Measurements from ENCODE around the gene HLA-E. TPM values are rescaled to one million over a fixed set of nuclear protein-coding genes. Genes with fewer than 3 reads are reported as not detected.

HLA-E gene
- total RNA-seq, 1 donor from 2014 or later = 94.9 TPM

- peaks cover 3% of the 10 kb centered on the region for H3K4me1 ChIP-seq (ENCODE audit: insufficient read depth, low read length)
- no peak for FAIRE-seq
- H3K27ac Mint-ChIP-seq (ENCODE audit: unreplicated experiment) = no peak overlapping the region
- H3K27ac ChIP-seq (ENCODE audit: low read depth, low read length) = no peak overlapping the region
- no peaks in the 10 kb centered on the region for H3K36me3 ChIP-seq (ENCODE audit: insufficient read depth, low read length)
- peaks cover 82% of the 10 kb centered on the region for H3K27me3 ChIP-seq (ENCODE audit: insufficient read depth, low read length)
- no peaks in the 10 kb centered on the region for H4K20me1 ChIP-seq (ENCODE audit: insufficient read depth, low read length)
- H3K4me1 Mint-ChIP-seq (ENCODE audit: low read depth, unreplicated experiment) = peaks cover 2% of the 10 kb centered on the region
- H2AFZ ChIP-seq (ENCODE audit: low read depth, low read length) = no peak overlapping the region
- no peak overlapping the region for H3K4me3 ChIP-seq (ENCODE audit: insufficient read depth, low read depth, low read length)
- no peaks in the 10 kb centered on the region for H3K9me3 Mint-ChIP-seq (ENCODE audit: unreplicated experiment)
- H3K9ac ChIP-seq (ENCODE audit: low read length) = no peak overlapping the region
- DNase-seq (ENCODE audit: low read depth) = peak; percentile 8
- no peak for TF ChIP-seq EZH2 (IDR thresholded peaks at IDR 0.05; ENCODE audit: insufficient read depth, low read length)
- H3K79me2 ChIP-seq (ENCODE audit: insufficient read depth, low read length) = no peaks in the 10 kb centered on the region
- peaks cover 73% of the 10 kb centered on the region for H3K27me3 Mint-ChIP-seq (ENCODE audit: low read depth, unreplicated experiment)
- no peak overlapping the region for H3K4me3 Mint-ChIP-seq (ENCODE audit: unreplicated experiment)
- no peaks in the 10 kb centered on the region for H3K9me3 ChIP-seq (ENCODE audit: insufficient read depth, low read depth, low read length)
- H3K36me3 Mint-ChIP-seq (ENCODE audit: low read depth, unreplicated experiment) = no peaks in the 10 kb centered on the region
- peak overlapping the region; percentile 46 for H3K4me2 ChIP-seq (ENCODE audit: low read length)
These were observed 45.5 kb upstream of the HLA-E start for GRCh38 chr6:30443657-30444450.

GRCh38 chr6:30444451-30444742 is 44.9 kb upstream of the HLA-E start:
- peaks cover 82% of the 10 kb centered on the region for H3K27me3 ChIP-seq (ENCODE audit: insufficient read depth, low read length)
- H3K27ac Mint-ChIP-seq (ENCODE audit: unreplicated experiment) = no peak overlapping the region
- TF ChIP-seq EZH2 (IDR thresholded peaks at IDR 0.05; ENCODE audit: insufficient read depth, low read length) = no peak
- no peak for TF ChIP-seq CTCF (IDR thresholded peaks at IDR 0.05; ENCODE audit: insufficient read depth, low read depth, low read length)
- no peaks in the 10 kb centered on the region for H3K36me3 ChIP-seq (ENCODE audit: insufficient read depth, low read length)
- H3K4me3 Mint-ChIP-seq (ENCODE audit: unreplicated experiment) = no peak overlapping the region
- H3K27ac ChIP-seq (ENCODE audit: low read depth, low read length) = no peak overlapping the region
- no peak for FAIRE-seq
- no peaks in the 10 kb centered on the region for H3K79me2 ChIP-seq (ENCODE audit: insufficient read depth, low read length)
- H2AFZ ChIP-seq (ENCODE audit: low read depth, low read length) = no peak overlapping the region
- H3K9ac ChIP-seq (ENCODE audit: low read length) = no peak overlapping the region
- no peaks in the 10 kb centered on the region for H3K9me3 Mint-ChIP-seq (ENCODE audit: unreplicated experiment)
- H3K36me3 Mint-ChIP-seq (ENCODE audit: low read depth, unreplicated experiment) = no peaks in the 10 kb centered on the region
- no peaks in the 10 kb centered on the region for H3K9me3 ChIP-seq (ENCODE audit: insufficient read depth, low read depth, low read length)
- H3K4me1 ChIP-seq (ENCODE audit: insufficient read depth, low read length) = peaks cover 3% of the 10 kb centered on the region
- H3K4me1 Mint-ChIP-seq (ENCODE audit: low read depth, unreplicated experiment) = peaks cover 2% of the 10 kb centered on the region
- H3K27me3 Mint-ChIP-seq (ENCODE audit: low read depth, unreplicated experiment) = peaks cover 74% of the 10 kb centered on the region
- no peaks in the 10 kb centered on the region for H4K20me1 ChIP-seq (ENCODE audit: insufficient read depth, low read length)
- no peak for DNase-seq (ENCODE audit: low read depth)
- no peak overlapping the region for H3K4me3 ChIP-seq (ENCODE audit: insufficient read depth, low read depth, low read length)
- peak overlapping the region; percentile 46 for H3K4me2 ChIP-seq (ENCODE audit: low read length)

GRCh38 chr6:30446259-30446658 is 43.0 kb upstream of the HLA-E start:
- Mint-ChIP-seq H3K27ac (ENCODE audit: unreplicated experiment) (no peak overlapping the region), H3K27me3 (ENCODE audit: low read depth, unreplicated experiment) (peaks cover 74% of the 10 kb centered on the region), H3K4me1 (ENCODE audit: low read depth, unreplicated experiment) (peaks cover 7% of the 10 kb centered on the region), H3K4me3 (ENCODE audit: unreplicated experiment) (no peak overlapping the region), H3K36me3 (ENCODE audit: low read depth, unreplicated experiment) (peaks cover 2% of the 10 kb centered on the region), H3K9me3 (ENCODE audit: unreplicated experiment) (peaks cover 3% of the 10 kb centered on the region)
- peaks cover 9% of the 10 kb centered on the region for H3K4me1 ChIP-seq (ENCODE audit: insufficient read depth, low read length)
- TF ChIP-seq CTCF (IDR thresholded peaks at IDR 0.05; ENCODE audit: insufficient read depth, low read depth, low read length) (no peak), EZH2 (IDR thresholded peaks at IDR 0.05; ENCODE audit: insufficient read depth, low read length) (no peak)
- no peaks in the 10 kb centered on the region for H3K9me3 ChIP-seq (ENCODE audit: insufficient read depth, low read depth, low read length)
- no peaks in the 10 kb centered on the region for H4K20me1 ChIP-seq (ENCODE audit: insufficient read depth, low read length)
- H3K36me3 ChIP-seq (ENCODE audit: insufficient read depth, low read length) = no peaks in the 10 kb centered on the region
- no peak overlapping the region for H2AFZ ChIP-seq (ENCODE audit: low read depth, low read length)
- H3K9ac ChIP-seq (ENCODE audit: low read length) = no peak overlapping the region
- FAIRE-seq (no peak), DNase-seq (ENCODE audit: low read depth) (no peak)
- no peak overlapping the region for H3K4me2 ChIP-seq (ENCODE audit: low read length)
- no peaks in the 10 kb centered on the region for H3K79me2 ChIP-seq (ENCODE audit: insufficient read depth, low read length)
- no peak overlapping the region for H3K27ac ChIP-seq (ENCODE audit: low read depth, low read length)
- peaks cover 85% of the 10 kb centered on the region for H3K27me3 ChIP-seq (ENCODE audit: insufficient read depth, low read length)
- H3K4me3 ChIP-seq (ENCODE audit: insufficient read depth, low read depth, low read length) = no peak overlapping the region

Measured in astrocyte (in vitro differentiated cells and primary cell).